Endometrial microvascular endothelial cells (primary cell): ENCODE results near the gene TBC1D32. TPM values are rescaled to one million over a fixed set of nuclear protein-coding genes. Genes with fewer than 3 reads are reported as not detected.
"Not testable (repeated sequence)": the region's sequence is repeated elsewhere in the genome, so short reads cannot be mapped to it uniquely, and the experiment has no call there.

Experiments
- in situ Hi-C: cut with HindIII; loops from 2 replicates; pipeline ENCODE4 v1.10.0; 2017; ENCODE audit warnings: low sequenced_read_pairs, low pct_unique_long_range_greater_than_20kb; ENCODE audit errors: inconsistent ontology term
- total RNA-seq: library from RNA; depleted of rRNA; stranded (reverse); fragments of >200 nt; gene quantifications from one replicate; pipeline ENCODE4 v1.2.3, GENCODE V29; 2015; ENCODE audit errors: inconsistent ontology term

TBC1D32 gene
- total RNA-seq, 1 donor from 2014 or later = 3.4 TPM

- in situ Hi-C loops = not testable (repeated sequence)
Observed at GRCh38 chr6:121044905-121045304, 289.4 kb downstream of the TBC1D32 start.

GRCh38 chr6:121043706-121044105 is 290.6 kb downstream of the TBC1D32 start:
- in situ Hi-C loops = not testable (repeated sequence)

DNA sequence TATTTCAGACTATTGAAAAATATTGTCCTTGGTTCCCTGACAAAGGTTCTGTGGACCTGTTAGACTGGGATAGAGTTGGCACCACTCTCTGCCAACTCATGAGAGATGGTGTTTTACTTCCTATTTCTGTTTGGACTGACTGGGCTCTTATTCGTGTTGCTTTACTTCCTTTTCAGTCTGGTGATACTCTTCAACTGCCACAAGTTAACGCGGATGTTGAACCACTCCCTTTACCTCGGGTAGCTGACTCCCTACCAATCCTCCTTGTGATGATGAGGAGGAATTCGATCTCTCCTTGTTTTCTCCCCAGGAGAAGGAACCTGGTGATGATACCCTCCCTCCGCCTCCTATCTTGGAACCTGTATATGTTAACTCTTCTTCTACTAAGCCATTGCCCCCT is 291.1 kb downstream of the TBC1D32 start:
- in situ Hi-C loops = not testable (repeated sequence)

DNA sequence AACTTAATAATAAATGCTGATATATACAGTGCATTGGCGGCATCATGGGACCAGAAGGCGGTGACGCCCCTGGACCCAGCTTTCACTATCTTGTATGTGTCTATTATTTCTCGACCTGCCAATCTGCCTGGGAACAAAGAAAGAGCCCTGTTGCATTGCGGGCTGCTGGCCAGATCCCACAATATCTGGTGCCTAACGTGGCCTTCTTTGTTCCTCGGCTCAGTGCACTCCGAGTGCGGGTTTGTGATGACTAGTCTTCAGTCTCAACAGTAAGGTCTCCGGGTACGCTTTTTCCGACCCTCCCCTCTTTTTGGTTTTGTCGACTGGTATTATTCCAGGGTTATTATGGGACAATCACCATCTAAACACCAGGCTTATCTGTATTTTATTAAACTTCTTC is 291.5 kb downstream of the TBC1D32 start:
- in situ Hi-C loops = no loop called here

GRCh38 chr6:121040831-121041230 is 293.4 kb downstream of the TBC1D32 start:
- in situ Hi-C loops = no loop called here

DNA sequence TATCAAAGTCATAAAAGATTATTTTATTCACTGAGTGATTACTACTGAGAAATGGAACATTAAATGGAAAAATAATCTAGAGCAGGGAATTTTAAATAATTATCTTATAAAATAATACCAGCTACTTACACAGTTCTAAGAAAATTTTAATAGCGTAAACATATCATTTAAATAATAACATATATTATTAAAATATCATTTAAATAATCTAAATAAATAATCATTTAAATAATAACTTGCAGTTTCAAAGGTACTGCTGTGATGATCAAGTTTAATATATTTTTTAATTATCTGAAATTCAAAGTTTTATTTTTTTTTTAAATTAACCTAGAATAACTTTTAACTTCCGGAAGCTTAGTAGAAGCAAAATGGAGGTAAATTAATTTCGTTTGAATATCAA is 301.2 kb downstream of the TBC1D32 start:
- in situ Hi-C loops = no loop called here

GRCh38 chr6:121032268-121033006 is 301.8 kb downstream of the TBC1D32 start:
- in situ Hi-C loops = no loop called here

Other genes starting within 250 kb of the TBC1D32 start
- 116 TPM for gene GJA1, start 101.2 kb upstream of the TBC1D32 start, total RNA-seq